ENCODE data around the gene RPS6KA2. TPM values are rescaled to one million over a fixed set of nuclear protein-coding genes. Genes with fewer than 3 reads are reported as not detected.

Gene RPS6KA2
- total and polyA plus RNA-seq, 2 donors (not counting 1 experiment from before 2014, with no cell fraction given): 2.2 to 16.0 TPM

GRCh38 chr6:166580076-166581050 is 46.7 kb downstream of the RPS6KA2 start:
- Histone ChIP-seq H2AFZ (ENCODE audit: insufficient read depth, low read depth, low read length, poor library complexity, severe bottlenecking) (no peak overlapping the region), H3K4me3 (ENCODE audit: control extremely low read depth in 1 of 5, extremely low read depth in 1 of 5, insufficient read depth in 1 of 5, low read depth in 2 of 5, low read length in 4 of 5) (no peak overlapping the region), H3K9me3 (ENCODE audit: control extremely low read depth in 1 of 3, control insufficient read depth in 2 of 3, insufficient read depth in 1 of 3, low read length in 2 of 3) (peaks cover 0 to 10% (median 7%) of the 10 kb centered on the region in 3 donors), H3K27me3 (replicated peaks in 1 of 4; ENCODE audit: control extremely low read depth in 1 of 4, control insufficient read depth in 3 of 4, insufficient read depth in 4 of 4, low read length in 3 of 4) (no peaks in the 10 kb centered on the region), H4K20me1 (ENCODE audit: control insufficient read depth, insufficient read depth, low read length, poor library complexity, severe bottlenecking) (no peaks in the 10 kb centered on the region), H3K9ac (ENCODE audit: low read length) (no peak overlapping the region), H3K36me3 (replicated peaks in 1 of 2; ENCODE audit: control extremely low read depth in 1 of 2, control insufficient read depth in 1 of 2, extremely low read depth in 1 of 2, insufficient read depth in 2 of 2, low read length in 1 of 2) (no peaks in the 10 kb centered on the region), H3K4me2 (replicated peaks; ENCODE audit: low read depth, low read length, poor library complexity, severe bottlenecking) (no peak overlapping the region), H3K4me1 (ENCODE audit: control insufficient read depth in 2 of 2, insufficient read depth in 2 of 2, low read length in 2 of 2) (no peaks in the 10 kb centered on the region), H3K27ac (ENCODE audit: low read length in 2 of 2) (no peak overlapping the region), H3K79me2 (ENCODE audit: control insufficient read depth, insufficient read depth, low read length) (peaks cover 5% of the 10 kb centered on the region)
- peaks cover 11% of the 10 kb centered on the region for H3K9me3 Mint-ChIP-seq (ENCODE audit: insufficient read depth)
- ChIA-PET CTCF (no interaction called here), POLR2A (no interaction called here)
- ATAC-seq (ENCODE audit: low read depth) (no peak), DNase-seq (no peak)
- H3K27me3 Mint-ChIP-seq: no peaks in the 10 kb centered on the region
- 95% methylated on average over 11 of the region's 17 CpGs for WGBS (ENCODE audit: insufficient coverage)
- no peak overlapping the region for H3K4me3 Mint-ChIP-seq
- no peak overlapping the region for H3K27ac Mint-ChIP-seq
- no peaks in the 10 kb centered on the region for H3K4me1 Mint-ChIP-seq
- TF ChIP-seq CTCF (IDR thresholded peaks at IDR 0.05) (no peak), EZH2 (IDR thresholded peaks at IDR 0.05; ENCODE audit: borderline replicate concordance, insufficient read depth, low read depth, low read length, poor library complexity, severe bottlenecking) (no peak)
- intact Hi-C loops (cut with micrococcal nuclease): no loop called here

- Histone ChIP-seq H2AFZ (ENCODE audit: insufficient read depth, low read depth, low read length, poor library complexity, severe bottlenecking) (no peak overlapping the region), H3K4me1 (ENCODE audit: control insufficient read depth in 2 of 2, insufficient read depth in 2 of 2, low read length in 2 of 2) (no peaks in the 10 kb centered on the region), H3K27me3 (replicated peaks in 1 of 4; ENCODE audit: control extremely low read depth in 1 of 4, control insufficient read depth in 3 of 4, insufficient read depth in 4 of 4, low read length in 3 of 4) (no peaks in the 10 kb centered on the region), H3K9ac (ENCODE audit: low read length) (no peak overlapping the region), H3K4me3 (ENCODE audit: control extremely low read depth in 1 of 5, extremely low read depth in 1 of 5, insufficient read depth in 1 of 5, low read depth in 2 of 5, low read length in 4 of 5) (no peak overlapping the region), H4K20me1 (ENCODE audit: control insufficient read depth, insufficient read depth, low read length, poor library complexity, severe bottlenecking) (no peaks in the 10 kb centered on the region), H3K9me3 (ENCODE audit: control extremely low read depth in 1 of 3, control insufficient read depth in 2 of 3, insufficient read depth in 1 of 3, low read length in 2 of 3) (peaks cover 0 to 10% (median 7%) of the 10 kb centered on the region in 3 donors), H3K27ac (ENCODE audit: low read length in 2 of 2) (no peak overlapping the region), H3K36me3 (replicated peaks in 1 of 2; ENCODE audit: control extremely low read depth in 1 of 2, control insufficient read depth in 1 of 2, extremely low read depth in 1 of 2, insufficient read depth in 2 of 2, low read length in 1 of 2) (no peaks in the 10 kb centered on the region), H3K79me2 (ENCODE audit: control insufficient read depth, insufficient read depth, low read length) (peaks cover 5% of the 10 kb centered on the region), H3K4me2 (replicated peaks; ENCODE audit: low read depth, low read length, poor library complexity, severe bottlenecking) (no peak overlapping the region)
- ChIA-PET POLR2A (no interaction called here), CTCF (no interaction called here)
- Mint-ChIP-seq H3K27me3 (no peaks in the 10 kb centered on the region), H3K4me1 (no peaks in the 10 kb centered on the region), H3K9me3 (ENCODE audit: insufficient read depth) (peaks cover 11% of the 10 kb centered on the region), H3K27ac (no peak overlapping the region), H3K4me3 (no peak overlapping the region)
- intact Hi-C loops (cut with micrococcal nuclease): no loop called here
- WGBS (ENCODE audit: insufficient coverage): 82% methylated on average over 4 of the region's 9 CpGs
- ATAC-seq (ENCODE audit: low read depth): no peak
- DNase-seq: no peak
- no peak for TF ChIP-seq EZH2 (IDR thresholded peaks at IDR 0.05; ENCODE audit: borderline replicate concordance, insufficient read depth, low read depth, low read length, poor library complexity, severe bottlenecking)
- no peak for TF ChIP-seq CTCF (IDR thresholded peaks at IDR 0.05)
Observed at GRCh38 chr6:166579237-166579850, 47.7 kb downstream of the RPS6KA2 start.

Measured in B cell (primary cell).